HCT116 (cell line): ENCODE results near the gene HYAL1. TPM values are rescaled to one million over a fixed set of nuclear protein-coding genes. Genes with fewer than 3 reads are reported as not detected.
A peak's percentile ranks its signal among the peaks of the same experiment; 100 is the strongest.

Experiments used
- ATAC-seq: fragments of 200-7000 bp; cut with Tn5 transposase; 2 replicates; pipeline ENCODE4 v1.9.1; 2020; ENCODE audit warnings: mild to moderate bottlenecking, moderate library complexity
- BruUV-seq: library from RNA; stranded (reverse); fragments of 400-500 nt; replicated peaks from 2 replicates; lab custom pipeline; 2021; lab: Mats Ljungman, UMichigan
- CTCF ChIA-PET: fragments of 300-600 bp; sonication (Branson Sonifier 250); formaldehyde crosslinking; loops from one replicate; lab custom pipeline; 2021; ENCODE audit warnings: antibody characterized with exemption; lab: Charles Lee
- POLR2A ChIA-PET: fragments of 300-600, 350-600 bp; sonication (Branson Sonifier 250); formaldehyde crosslinking; loops from one replicate; lab custom pipeline; 2021; ENCODE audit warnings: antibody characterized with exemption; lab: Charles Lee
- RAD21 ChIA-PET, 2 experiments: fragments of 300-600 bp; sonication (Branson Sonifier 250); formaldehyde crosslinking; loops; one replicate each; lab custom pipeline; 2023; ENCODE audit warnings: low total read pairs in 2 of 2; ENCODE audit not compliant: uncharacterized antibody in 2 of 2, unreplicated experiment in 2 of 2, low non-redundant PET in 1 of 2; lab: Charles Lee
- DNase-seq: peaks from one replicate; pipeline ENCODE4 v3.0.0-alpha.2; 2010; ENCODE audit warnings: low read depth, low spot score
- H2AFZ ChIP-seq: fragments of 200-600 bp; shearing (Covaris generic), sonication (generic); 2 replicates; pipeline ENCODE4 v1.6.1; 2017; ENCODE audit warnings: low read depth, mixed run types, mixed read lengths, antibody characterized with exemption, low read length; ENCODE audit not compliant: poor library complexity, severe bottlenecking
- H3K27ac ChIP-seq: 2 replicates; pipeline ENCODE4 v1.5.1; 2012; ENCODE audit warnings: low read depth, low read length
- H3K27me3 ChIP-seq: fragments of 200-600 bp; sonication (generic); 2 replicates; pipeline ENCODE4 v1.6.1; 2016; ENCODE audit warnings: mixed run types, low read length, mixed read lengths; ENCODE audit not compliant: insufficient read depth
- H3K36me3 ChIP-seq, 2 experiments: fragments of 200-500 bp in 1 of 2; fragments of 200-600 bp in 1 of 2; sonication (Bioruptor generic) in 1 of 2; sonication (generic) in 1 of 2; 2 replicates each; pipeline versions ENCODE4 v1.5.1 to v1.6.1; 2014 to 2016; ENCODE audit warnings: low read length in 2 of 2, inconsistent platforms in 1 of 2, mixed read lengths in 1 of 2, mixed run types in 1 of 2; ENCODE audit not compliant: insufficient read depth in 2 of 2, control insufficient read depth in 1 of 2
- H3K4me1 ChIP-seq, 2 experiments: fragments of 200-600 bp in 1 of 2; sonication (generic) in 1 of 2; 2 replicates each; pipeline versions ENCODE4 v1.5.1 to v1.6.1; 2012 to 2017; ENCODE audit warnings: low read length in 2 of 2, inconsistent platforms in 1 of 2, mild to moderate bottlenecking in 1 of 2, mixed read lengths in 1 of 2, mixed run types in 1 of 2, moderate library complexity in 1 of 2; ENCODE audit not compliant: insufficient read depth in 2 of 2, control insufficient read depth in 1 of 2
- H3K4me2 ChIP-seq: fragments of 200-600 bp; sonication (generic); 2 replicates; pipeline ENCODE4 v1.6.1; 2017; ENCODE audit warnings: mixed run types, low read length, mixed read lengths
- H3K4me3 ChIP-seq, 2 experiments: fragments of 200-600 bp in 1 of 2; sonication (generic) in 1 of 2; replicated peaks in 1 of 2; 2 replicates each; pipeline ENCODE4 v1.5.1; 2011 to 2016; ENCODE audit warnings: low read length in 2 of 2, control low read depth in 1 of 2, low read depth in 1 of 2, mild to moderate bottlenecking in 1 of 2, mixed read lengths in 1 of 2, mixed run types in 1 of 2
- H3K79me2 ChIP-seq: fragments of 200-600 bp; sonication (generic); 2 replicates; pipeline ENCODE4 v1.6.1; 2017; ENCODE audit warnings: mild to moderate bottlenecking, mixed run types, low read length, moderate library complexity, mixed read lengths; ENCODE audit not compliant: insufficient read depth
- H3K9ac ChIP-seq: fragments of 200-600 bp; sonication (generic); 2 replicates; pipeline ENCODE4 v1.6.1; 2016; ENCODE audit warnings: low read length, mixed read lengths
- H3K9me2 ChIP-seq: fragments of 200-600 bp; sonication (generic), shearing (Covaris generic); 2 replicates; pipeline ENCODE4 v1.6.1; 2017; ENCODE audit warnings: mixed run types, mild to moderate bottlenecking, moderate library complexity; ENCODE audit not compliant: insufficient read depth
- H3K9me3 ChIP-seq, 2 experiments: fragments of 200-500 bp in 1 of 2; fragments of 200-600 bp in 1 of 2; sonication (Bioruptor generic) in 1 of 2; sonication (generic) in 1 of 2; 2 replicates each; pipeline ENCODE4 v1.6.1; 2014 to 2017; ENCODE audit warnings: low read length in 2 of 2, mixed read lengths in 2 of 2, inconsistent platforms in 1 of 2, low read depth in 1 of 2, mild to moderate bottlenecking in 1 of 2, mixed run types in 1 of 2, moderate library complexity in 1 of 2; ENCODE audit not compliant: control insufficient read depth in 1 of 2, insufficient read depth in 1 of 2
- H4K20me1 ChIP-seq: fragments of 200-600 bp; sonication (generic), shearing (Covaris generic); 2 replicates; pipeline ENCODE4 v1.6.1; 2017; ENCODE audit warnings: mixed run types, mild to moderate bottlenecking, moderate library complexity; ENCODE audit not compliant: insufficient read depth
- CEBPB ChIP-seq: IDR thresholded peaks from 2 replicates; pipeline ENCODE4 v1.6.1; 2012; ENCODE audit warnings: low read depth
- POLR2A ChIP-seq: IDR thresholded peaks from 2 replicates; pipeline ENCODE4 v1.7.0; 2011; ENCODE audit warnings: borderline replicate concordance; ENCODE audit not compliant: insufficient read depth, insufficient read length; ENCODE audit errors: extremely low read depth
- RAD21 ChIP-seq: IDR thresholded peaks from 2 replicates; pipeline ENCODE4 v1.6.1; 2012; ENCODE audit warnings: low read depth, mild to moderate bottlenecking
- SP1 ChIP-seq: IDR thresholded peaks from 2 replicates; pipeline ENCODE4 v1.6.1; 2012; ENCODE audit warnings: low read depth
- SRF ChIP-seq: IDR thresholded peaks from 2 replicates; pipeline ENCODE4 v1.6.1; 2012; ENCODE audit warnings: low read depth
- ZFX ChIP-seq: fragments of 450-650 bp; IDR thresholded peaks from 2 replicates; pipeline ENCODE4 v1.6.1; 2017
- ZNF274 ChIP-seq: fragments of 200-500 bp; sonication (Bioruptor generic); IDR thresholded peaks from 2 replicates; pipeline ENCODE4 v1.6.1; 2014; ENCODE audit warnings: mild to moderate bottlenecking, low read depth, low read length, inconsistent platforms
- intact Hi-C: fragments of 100-400 bp; cut with micrococcal nuclease; formaldehyde crosslinking; loops from 2 replicates; pipeline ENCODE4 v1.10.0; 2022
- total RNA-seq: library from RNA; stranded (reverse); gene quantifications from one replicate; pipeline ENCODE4 v1.2.1, GENCODE V29; 2021; ENCODE audit not compliant: unreplicated experiment
- TF ChIP-seq, protein P1 (sequence below), 3 experiments: fragments of 200-600 bp in 1 of 3; sonication (generic) in 1 of 3; IDR thresholded peaks in 2 of 3; conservative IDR thresholded peaks in 1 of 3; 2 replicates each; pipeline ENCODE4 v1.5.1; 2012 to 2017; ENCODE audit warnings: low read depth in 2 of 3, low read length in 2 of 3, antibody characterized with exemption in 1 of 3, borderline replicate concordance in 1 of 3, control low read depth in 1 of 3, mild to moderate bottlenecking in 1 of 3, mixed read lengths in 1 of 3, mixed run types in 1 of 3, moderate library complexity in 1 of 3; ENCODE audit not compliant: insufficient read depth in 1 of 3
- TF ChIP-seq, protein P2 (sequence below): IDR thresholded peaks from 2 replicates; pipeline ENCODE4 v1.6.1; 2012; ENCODE audit warnings: low read depth

The HYAL1 gene
- total RNA-seq, 1 experiment from 2014 or later, result 6.1 TPM

DNA sequence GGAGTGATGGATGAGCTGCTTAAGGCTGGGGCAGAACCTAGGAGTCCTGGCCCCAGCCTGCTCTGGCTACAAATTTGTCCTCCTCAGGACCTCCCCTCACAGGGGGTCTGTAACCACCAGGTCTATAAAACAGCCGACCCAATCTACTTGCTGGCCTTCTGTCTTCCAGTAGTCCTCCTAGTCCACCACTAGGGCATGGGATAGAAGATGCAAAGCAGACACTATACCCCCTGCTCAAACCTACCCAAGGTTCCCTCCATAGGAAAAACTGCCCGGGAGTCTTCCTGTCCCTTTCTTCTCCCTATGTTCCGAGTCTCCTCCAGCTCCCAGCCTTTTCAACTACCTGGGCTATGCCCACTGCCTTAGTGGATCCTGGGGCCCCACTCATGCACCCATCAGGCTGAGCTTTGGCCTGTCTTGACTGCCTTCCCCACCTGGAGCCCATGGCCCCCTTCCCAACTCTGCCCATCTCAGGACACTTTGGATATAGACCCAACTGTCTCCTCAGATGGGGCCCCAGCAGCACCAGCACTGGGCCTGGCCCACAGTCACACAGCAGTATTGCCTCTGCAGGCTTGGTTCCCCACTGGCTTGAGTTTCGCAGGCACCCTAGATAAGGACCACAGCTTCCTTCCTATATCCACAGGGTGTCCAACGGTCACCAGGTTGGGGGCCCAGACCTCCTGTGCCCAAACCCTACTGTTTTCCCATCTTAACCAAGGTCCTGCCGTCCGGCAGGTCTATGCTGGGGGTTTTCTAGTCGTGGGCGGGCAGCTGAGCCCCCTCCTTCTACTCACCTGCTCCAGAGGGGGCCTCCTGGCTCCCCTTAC lies 5.3 kb downstream of the HYAL1 start:
- Histone ChIP-seq H3K9me3 (no peaks in the 10 kb centered on the region), H3K36me3 (no peaks in the 10 kb centered on the region), H3K4me1 (peaks cover 13 to 41% of the 10 kb centered on the region in 2 experiments), H3K4me3 (peak overlapping the region; percentile 55 to 92)
- DNase-seq, result no peak
- no TSS peak for BruUV-seq
- RAD21 ChIA-PET, result no interaction called here
- intact Hi-C loops, result no loop called here
- no peak for TF ChIP-seq POLR2A
- TF ChIP-seq CEBPB, result no peak
- TF ChIP-seq SRF, result no peak
- TF ChIP-seq, protein P1, sequence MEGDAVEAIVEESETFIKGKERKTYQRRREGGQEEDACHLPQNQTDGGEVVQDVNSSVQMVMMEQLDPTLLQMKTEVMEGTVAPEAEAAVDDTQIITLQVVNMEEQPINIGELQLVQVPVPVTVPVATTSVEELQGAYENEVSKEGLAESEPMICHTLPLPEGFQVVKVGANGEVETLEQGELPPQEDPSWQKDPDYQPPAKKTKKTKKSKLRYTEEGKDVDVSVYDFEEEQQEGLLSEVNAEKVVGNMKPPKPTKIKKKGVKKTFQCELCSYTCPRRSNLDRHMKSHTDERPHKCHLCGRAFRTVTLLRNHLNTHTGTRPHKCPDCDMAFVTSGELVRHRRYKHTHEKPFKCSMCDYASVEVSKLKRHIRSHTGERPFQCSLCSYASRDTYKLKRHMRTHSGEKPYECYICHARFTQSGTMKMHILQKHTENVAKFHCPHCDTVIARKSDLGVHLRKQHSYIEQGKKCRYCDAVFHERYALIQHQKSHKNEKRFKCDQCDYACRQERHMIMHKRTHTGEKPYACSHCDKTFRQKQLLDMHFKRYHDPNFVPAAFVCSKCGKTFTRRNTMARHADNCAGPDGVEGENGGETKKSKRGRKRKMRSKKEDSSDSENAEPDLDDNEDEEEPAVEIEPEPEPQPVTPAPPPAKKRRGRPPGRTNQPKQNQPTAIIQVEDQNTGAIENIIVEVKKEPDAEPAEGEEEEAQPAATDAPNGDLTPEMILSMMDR (IDR thresholded peaks at IDR 0.05 in 2 of 3, conservative IDR thresholded peaks at IDR 0.05 in 1 of 3; ENCODE audit: borderline replicate concordance in 1 of 3, insufficient read depth in 1 of 3, low read depth in 2 of 3, low read length in 2 of 3), result peak in 2 of 3 experiments; percentile 25 to 45; a peak in 3 of 6 replicates
- TF ChIP-seq, protein P2, sequence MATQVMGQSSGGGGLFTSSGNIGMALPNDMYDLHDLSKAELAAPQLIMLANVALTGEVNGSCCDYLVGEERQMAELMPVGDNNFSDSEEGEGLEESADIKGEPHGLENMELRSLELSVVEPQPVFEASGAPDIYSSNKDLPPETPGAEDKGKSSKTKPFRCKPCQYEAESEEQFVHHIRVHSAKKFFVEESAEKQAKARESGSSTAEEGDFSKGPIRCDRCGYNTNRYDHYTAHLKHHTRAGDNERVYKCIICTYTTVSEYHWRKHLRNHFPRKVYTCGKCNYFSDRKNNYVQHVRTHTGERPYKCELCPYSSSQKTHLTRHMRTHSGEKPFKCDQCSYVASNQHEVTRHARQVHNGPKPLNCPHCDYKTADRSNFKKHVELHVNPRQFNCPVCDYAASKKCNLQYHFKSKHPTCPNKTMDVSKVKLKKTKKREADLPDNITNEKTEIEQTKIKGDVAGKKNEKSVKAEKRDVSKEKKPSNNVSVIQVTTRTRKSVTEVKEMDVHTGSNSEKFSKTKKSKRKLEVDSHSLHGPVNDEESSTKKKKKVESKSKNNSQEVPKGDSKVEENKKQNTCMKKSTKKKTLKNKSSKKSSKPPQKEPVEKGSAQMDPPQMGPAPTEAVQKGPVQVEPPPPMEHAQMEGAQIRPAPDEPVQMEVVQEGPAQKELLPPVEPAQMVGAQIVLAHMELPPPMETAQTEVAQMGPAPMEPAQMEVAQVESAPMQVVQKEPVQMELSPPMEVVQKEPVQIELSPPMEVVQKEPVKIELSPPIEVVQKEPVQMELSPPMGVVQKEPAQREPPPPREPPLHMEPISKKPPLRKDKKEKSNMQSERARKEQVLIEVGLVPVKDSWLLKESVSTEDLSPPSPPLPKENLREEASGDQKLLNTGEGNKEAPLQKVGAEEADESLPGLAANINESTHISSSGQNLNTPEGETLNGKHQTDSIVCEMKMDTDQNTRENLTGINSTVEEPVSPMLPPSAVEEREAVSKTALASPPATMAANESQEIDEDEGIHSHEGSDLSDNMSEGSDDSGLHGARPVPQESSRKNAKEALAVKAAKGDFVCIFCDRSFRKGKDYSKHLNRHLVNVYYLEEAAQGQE, result no peak
- TF ChIP-seq RAD21, result no peak
- TF ChIP-seq ZNF274, result no peak
- no peak for TF ChIP-seq SP1
- TF ChIP-seq ZFX, result no peak
- TF ChIP-seq, all 23 proteins: peak for 1
- ChIA-PET POLR2A (interaction anchor here (1.4 to 2.0 kb wide), 2 partner anchors 30 to 63 kb away, joined by 6 to 12 read pairs; partner anchors contain the start of genes GNAI2 and TUSC2), CTCF (interaction anchor here (0.5 to 1.2 kb wide), 3 partner anchors 23 to 87 kb away, joined by 3 to 4 read pairs (median 4); no protein-coding TSS in a partner anchor)
- H4K20me1 ChIP-seq, result no peaks in the 10 kb centered on the region
- no peaks in the 10 kb centered on the region for H3K9me2 ChIP-seq
- ATAC-seq, result no peak
- peak overlapping the region; percentile 67 for H3K27ac ChIP-seq
- H3K9ac ChIP-seq, result peak overlapping the region; percentile 91
- peak overlapping the region; percentile 97 for H3K4me2 ChIP-seq
- no peak overlapping the region for H2AFZ ChIP-seq
- no peaks in the 10 kb centered on the region for H3K27me3 ChIP-seq
- H3K79me2 ChIP-seq, result peaks cover 3% of the 10 kb centered on the region; the same call in 1 of the 2 replicates
